HEK293 (cell line): ENCODE measurements around the gene SAXO2.

Experiments
- CTCF ChIA-PET: fragments of 350-600 bp; formaldehyde crosslinking; extraction: SDS; loops from one replicate; lab custom pipeline; 2021; ENCODE audit warnings: antibody characterized with exemption; lab: Yijun Ruan, JAX
- POLR2A ChIA-PET: fragments of 300-600 bp; formaldehyde crosslinking; extraction: SDS; loops from one replicate; lab custom pipeline; 2020; ENCODE audit warnings: antibody characterized with exemption, inconsistent platforms; lab: Yijun Ruan, JAX
- H3K27ac ChIP-seq: fragments of 200-500 bp; sonication (Bioruptor generic); 2 replicates; pipeline ENCODE4 v1.5.1; 2014; ENCODE audit warnings: low read depth, low read length, control low read depth, inconsistent platforms; ENCODE audit errors: extremely low read depth
- H3K36me3 ChIP-seq, 2 experiments: fragments of 200-500 bp in 1 of 2; sonication (Bioruptor generic) in 1 of 2; 1 replicate in 1 of 2; 2 replicates in 1 of 2; pipeline ENCODE4 v1.5.1; 2014 to 2017; ENCODE audit warnings: inconsistent platforms in 2 of 2, low read length in 2 of 2; ENCODE audit not compliant: control insufficient read depth in 2 of 2, insufficient read depth in 1 of 2
- H3K4me1 ChIP-seq: fragments of 200-500 bp; sonication (Bioruptor generic); 2 replicates; pipeline ENCODE4 v1.5.1; 2014; ENCODE audit warnings: mild to moderate bottlenecking, low read length, inconsistent platforms; ENCODE audit not compliant: control insufficient read depth, insufficient read depth
- H3K4me3 ChIP-seq: 2 replicates; pipeline ENCODE4 v1.5.1; 2011; ENCODE audit warnings: low read depth, mild to moderate bottlenecking, control low read depth, low read length, moderate library complexity
- H3K9me3 ChIP-seq: fragments of 200-500 bp; sonication (Bioruptor generic); 2 replicates; pipeline ENCODE4 v1.5.1; 2014; ENCODE audit warnings: low read depth, low read length, inconsistent platforms; ENCODE audit not compliant: control insufficient read depth, insufficient read depth
- BCL11A ChIP-seq: fragments of 450-650 bp; formaldehyde crosslinking; IDR thresholded peaks from 2 replicates; pipeline ENCODE4 v1.5.1; 2016; ENCODE audit warnings: low read depth, missing biosample characterization, missing genetic modification characterization
- GLIS1 ChIP-seq: fragments of 450-650 bp; formaldehyde crosslinking; IDR thresholded peaks from 2 replicates; pipeline ENCODE4 v1.5.1; 2016; ENCODE audit warnings: missing biosample characterization, missing genetic modification characterization
- KLF1 ChIP-seq: fragments of 450-650 bp; formaldehyde crosslinking; IDR thresholded peaks from 2 replicates; pipeline ENCODE4 v1.5.1; 2016; ENCODE audit warnings: missing biosample characterization, missing genetic modification characterization
- KLF10 ChIP-seq: fragments of 450-650 bp; IDR thresholded peaks from 2 replicates; pipeline ENCODE4 v1.5.1; 2018; ENCODE audit warnings: missing biosample characterization, mild to moderate bottlenecking, missing genetic modification characterization
- KLF16 ChIP-seq: fragments of 450-650 bp; formaldehyde crosslinking; IDR thresholded peaks from 2 replicates; pipeline ENCODE4 v1.5.1; 2017; ENCODE audit warnings: missing biosample characterization, missing genetic modification characterization
- PRDM1 ChIP-seq: fragments of 450-650 bp; formaldehyde crosslinking; IDR thresholded peaks from 2 replicates; pipeline ENCODE4; 2016; ENCODE audit warnings: missing biosample characterization, missing genetic modification characterization
- ZBTB17 ChIP-seq: fragments of 450-650 bp; formaldehyde crosslinking; IDR thresholded peaks from 2 replicates; pipeline ENCODE4 v1.5.1; 2016; ENCODE audit warnings: missing biosample characterization, missing genetic modification characterization
- ZBTB8A ChIP-seq: fragments of 450-650 bp; formaldehyde crosslinking; IDR thresholded peaks from 2 replicates; pipeline ENCODE4 v1.5.1; 2016; ENCODE audit warnings: missing biosample characterization, missing genetic modification characterization
- ZFP3 ChIP-seq: fragments of 450-650 bp; formaldehyde crosslinking; IDR thresholded peaks from 2 replicates; pipeline ENCODE4 v1.5.1; 2016; ENCODE audit warnings: low read depth, missing biosample characterization, missing genetic modification characterization
- ZFP41 ChIP-seq: fragments of 450-650 bp; formaldehyde crosslinking; IDR thresholded peaks from 2 replicates; pipeline ENCODE4 v1.5.1; 2016; ENCODE audit warnings: missing biosample characterization, missing genetic modification characterization, borderline replicate concordance
- ZNF174 ChIP-seq: fragments of 450-650 bp; formaldehyde crosslinking; IDR thresholded peaks from 2 replicates; pipeline ENCODE4 v1.5.0; 2017; ENCODE audit warnings: missing biosample characterization, mild to moderate bottlenecking, missing genetic modification characterization
- ZNF274 ChIP-seq, 2 experiments: fragments of 200-500 bp in 1 of 2; fragments of 450-650 bp in 1 of 2; sonication (Bioruptor generic) in 1 of 2; formaldehyde crosslinking in 1 of 2; IDR thresholded peaks; 2 replicates each; pipeline versions ENCODE4 v1.5.1 to v1.6.1; 2014 to 2016; ENCODE audit warnings: borderline replicate concordance in 1 of 2, inconsistent platforms in 1 of 2, low read length in 1 of 2, missing biosample characterization in 1 of 2, missing genetic modification characterization in 1 of 2
- ZNF426 ChIP-seq: fragments of 450-650 bp; formaldehyde crosslinking; IDR thresholded peaks from 2 replicates; pipeline ENCODE4 v1.5.1; 2017; ENCODE audit warnings: missing biosample characterization, missing genetic modification characterization, mild to moderate bottlenecking, inconsistent platforms, moderate library complexity
- ZNF433 ChIP-seq: fragments of 450-650 bp; formaldehyde crosslinking; IDR thresholded peaks from 2 replicates; pipeline ENCODE4 v1.5.1; 2016; ENCODE audit warnings: missing biosample characterization, missing genetic modification characterization, low read depth
- ZNF548 ChIP-seq: fragments of 450-650 bp; formaldehyde crosslinking; IDR thresholded peaks from 2 replicates; pipeline ENCODE4 v1.5.1; 2016; ENCODE audit warnings: missing biosample characterization, missing genetic modification characterization
- ZNF596 ChIP-seq: fragments of 450-650 bp; IDR thresholded peaks from 2 replicates; pipeline ENCODE4 v1.5.0; 2018; ENCODE audit warnings: missing biosample characterization, mild to moderate bottlenecking, missing genetic modification characterization, moderate library complexity
- ZNF624 ChIP-seq: fragments of 450-650 bp; formaldehyde crosslinking; IDR thresholded peaks from 2 replicates; pipeline ENCODE4 v1.5.1; 2017; ENCODE audit warnings: missing biosample characterization, missing genetic modification characterization
- ZNF791 ChIP-seq: fragments of 450-650 bp; formaldehyde crosslinking; IDR thresholded peaks from 2 replicates; pipeline ENCODE4 v1.5.1; 2016; ENCODE audit warnings: missing biosample characterization, missing genetic modification characterization
- ZNF792 ChIP-seq: fragments of 450-650 bp; formaldehyde crosslinking; IDR thresholded peaks from 2 replicates; pipeline ENCODE4 v1.5.1; 2016; ENCODE audit warnings: missing biosample characterization, missing genetic modification characterization
- TF ChIP-seq, protein P1 (sequence below): fragments of 450-650 bp; formaldehyde crosslinking; IDR thresholded peaks from 2 replicates; pipeline ENCODE4 v1.5.1; 2016; ENCODE audit warnings: missing biosample characterization, missing genetic modification characterization
- TF ChIP-seq, protein P2 (sequence below): fragments of 450-650 bp; formaldehyde crosslinking; IDR thresholded peaks from 2 replicates; pipeline ENCODE4 v1.5.1; 2016; ENCODE audit warnings: missing biosample characterization, missing genetic modification characterization
- TF ChIP-seq, protein P3 (sequence below): fragments of 450-650 bp; formaldehyde crosslinking; IDR thresholded peaks from 2 replicates; pipeline ENCODE4 v1.5.1; 2016; ENCODE audit warnings: missing biosample characterization, missing genetic modification characterization
- TF ChIP-seq, protein P4 (sequence below): fragments of 450-650 bp; formaldehyde crosslinking; IDR thresholded peaks from 2 replicates; pipeline ENCODE4 v1.5.1; 2016; ENCODE audit warnings: missing biosample characterization, missing genetic modification characterization

The SAXO2 gene

DNA sequence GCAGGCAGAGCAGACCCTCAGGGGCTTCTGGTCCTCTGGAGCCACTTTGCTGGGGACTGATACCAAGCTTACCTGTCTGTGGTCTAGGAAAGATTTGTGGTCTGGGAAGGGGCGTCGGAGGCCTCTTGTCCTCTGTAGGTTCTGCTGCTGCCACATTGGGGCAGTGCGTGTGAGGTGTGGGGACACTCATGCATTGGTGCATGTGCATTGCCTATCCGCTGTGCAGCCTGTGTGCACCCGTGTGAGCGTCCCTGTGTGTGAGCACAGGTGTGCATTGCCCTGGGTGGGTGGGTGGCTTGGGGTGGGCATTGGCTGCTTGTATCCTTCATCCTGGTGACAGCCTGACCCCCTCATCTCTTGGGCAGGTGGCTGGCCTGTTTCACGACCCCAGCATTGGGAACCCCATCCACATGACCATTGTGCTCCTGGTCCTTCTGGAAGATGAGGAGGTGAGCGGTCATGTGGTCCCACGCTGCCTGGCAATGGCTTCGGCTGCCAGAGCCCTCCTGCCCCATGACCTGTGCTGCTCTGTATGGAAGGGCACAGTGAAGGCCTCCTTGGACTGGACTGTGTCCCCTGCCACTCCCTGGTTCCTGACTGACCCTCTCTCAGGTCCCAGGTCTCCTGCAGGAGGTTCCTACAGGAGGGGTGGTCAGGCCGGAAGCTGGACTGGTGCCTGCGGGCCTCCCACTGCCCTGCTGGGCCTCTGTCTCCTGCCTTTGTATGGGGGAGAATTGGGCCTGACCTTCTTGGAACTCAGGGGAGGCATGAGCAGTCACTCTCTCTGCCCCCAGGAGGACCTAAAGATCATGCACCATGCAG lies 41.5 kb downstream of the SAXO2 start:
- ChIA-PET POLR2A (no interaction called here), CTCF (interaction anchor here (0.6 kb wide), 1 partner anchor 120 kb away, joined by 3 read pairs; no protein-coding TSS in a partner anchor)
- Histone ChIP-seq H3K36me3 (no peaks in the 10 kb centered on the region), H3K4me1 (no peaks in the 10 kb centered on the region), H3K9me3 (no peaks in the 10 kb centered on the region), H3K4me3 (no peak overlapping the region), H3K27ac (no peak overlapping the region)
- no peak for TF ChIP-seq ZNF433 (tag by site-specific recombination)
- no peak for TF ChIP-seq ZNF596 (tag by site-specific recombination)
- TF ChIP-seq PRDM1 (tag by site-specific recombination): no peak
- no peak for TF ChIP-seq ZNF792 (tag by site-specific recombination)
- TF ChIP-seq ZFP3 (tag by site-specific recombination): no peak
- TF ChIP-seq, protein P1, sequence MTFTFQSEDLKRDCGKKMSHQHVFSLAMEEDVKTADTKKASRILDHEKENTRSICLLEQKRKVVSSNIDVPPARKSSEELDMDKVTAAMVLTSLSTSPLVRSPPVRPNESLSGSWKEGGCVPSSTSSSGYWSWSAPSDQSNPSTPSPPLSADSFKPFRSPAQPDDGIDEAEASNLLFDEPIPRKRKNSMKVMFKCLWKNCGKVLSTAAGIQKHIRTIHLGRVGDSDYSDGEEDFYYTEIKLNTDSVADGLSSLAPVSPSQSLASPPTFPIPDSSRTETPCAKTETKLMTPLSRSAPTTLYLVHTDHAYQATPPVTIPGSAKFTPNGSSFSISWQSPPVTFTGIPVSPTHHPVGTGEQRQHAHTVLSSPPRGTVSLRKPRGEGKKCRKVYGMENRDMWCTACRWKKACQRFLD (tag by site-specific recombination): no peak
- no peak for TF ChIP-seq KLF16 (tag by site-specific recombination)
- TF ChIP-seq KLF1 (tag by site-specific recombination): no peak
- TF ChIP-seq ZNF426 (tag by site-specific recombination): no peak
- TF ChIP-seq ZNF548 (tag by site-specific recombination): no peak
- TF ChIP-seq, protein P2, sequence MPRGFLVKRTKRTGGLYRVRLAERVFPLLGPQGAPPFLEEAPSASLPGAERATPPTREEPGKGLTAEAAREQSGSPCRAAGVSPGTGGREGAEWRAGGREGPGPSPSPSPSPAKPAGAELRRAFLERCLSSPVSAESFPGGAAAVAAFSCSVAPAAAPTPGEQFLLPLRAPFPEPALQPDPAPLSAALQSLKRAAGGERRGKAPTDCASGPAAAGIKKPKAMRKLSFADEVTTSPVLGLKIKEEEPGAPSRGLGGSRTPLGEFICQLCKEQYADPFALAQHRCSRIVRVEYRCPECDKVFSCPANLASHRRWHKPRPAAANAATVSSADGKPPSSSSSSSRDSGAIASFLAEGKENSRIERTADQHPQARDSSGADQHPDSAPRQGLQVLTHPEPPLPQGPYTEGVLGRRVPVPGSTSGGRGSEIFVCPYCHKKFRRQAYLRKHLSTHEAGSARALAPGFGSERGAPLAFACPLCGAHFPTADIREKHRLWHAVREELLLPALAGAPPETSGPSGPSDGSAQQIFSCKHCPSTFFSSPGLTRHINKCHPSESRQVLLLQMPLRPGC (tag by site-specific recombination): no peak
- TF ChIP-seq, protein P3, sequence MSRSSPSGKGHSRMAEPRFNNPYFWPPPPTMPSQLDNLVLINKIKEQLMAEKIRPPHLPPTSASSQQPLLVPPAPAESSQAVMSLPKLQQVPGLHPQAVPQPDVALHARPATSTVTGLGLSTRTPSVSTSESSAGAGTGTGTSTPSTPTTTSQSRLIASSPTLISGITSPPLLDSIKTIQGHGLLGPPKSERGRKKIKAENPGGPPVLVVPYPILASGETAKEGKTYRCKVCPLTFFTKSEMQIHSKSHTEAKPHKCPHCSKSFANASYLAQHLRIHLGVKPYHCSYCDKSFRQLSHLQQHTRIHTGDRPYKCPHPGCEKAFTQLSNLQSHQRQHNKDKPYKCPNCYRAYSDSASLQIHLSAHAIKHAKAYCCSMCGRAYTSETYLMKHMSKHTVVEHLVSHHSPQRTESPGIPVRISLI (tag by site-specific recombination): no peak
- no peak for TF ChIP-seq ZNF791 (tag by site-specific recombination)
- TF ChIP-seq KLF10 (tag by site-specific recombination): no peak
- no peak for TF ChIP-seq ZFP41 (tag by site-specific recombination)
- TF ChIP-seq ZNF274 (IDR thresholded peaks at IDR 0.05; ENCODE audit: low read length): no peak
- TF ChIP-seq ZNF274 (tag by site-specific recombination; IDR thresholded peaks at IDR 0.05; ENCODE audit: borderline replicate concordance): no peak

DNA sequence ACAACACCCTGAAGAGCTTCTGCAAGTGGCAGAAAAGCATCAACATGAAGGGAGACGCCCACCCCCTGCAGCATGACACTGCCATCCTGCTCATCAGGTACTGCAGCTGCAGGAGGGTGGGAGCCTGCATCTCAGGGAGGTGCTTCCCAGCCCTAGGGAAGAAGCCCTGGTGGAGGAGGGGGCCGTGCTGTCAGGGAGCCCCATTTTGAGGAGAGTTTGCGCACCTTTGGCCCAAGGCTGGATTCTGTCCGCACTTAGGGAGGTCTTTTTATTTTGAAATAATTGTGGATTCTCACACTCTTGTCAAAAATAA lies 42.1 kb downstream of the SAXO2 start:
- ChIA-PET CTCF (no interaction called here), POLR2A (no interaction called here)
- H3K27ac ChIP-seq: no peak overlapping the region
- TF ChIP-seq BCL11A (tag by site-specific recombination) (no peak), ZNF624 (tag by site-specific recombination) (no peak), ZBTB8A (tag by site-specific recombination) (no peak), GLIS1 (tag by site-specific recombination) (no peak), ZBTB17 (tag by site-specific recombination) (no peak), ZNF174 (tag by site-specific recombination) (no peak)
- TF ChIP-seq, protein P4, sequence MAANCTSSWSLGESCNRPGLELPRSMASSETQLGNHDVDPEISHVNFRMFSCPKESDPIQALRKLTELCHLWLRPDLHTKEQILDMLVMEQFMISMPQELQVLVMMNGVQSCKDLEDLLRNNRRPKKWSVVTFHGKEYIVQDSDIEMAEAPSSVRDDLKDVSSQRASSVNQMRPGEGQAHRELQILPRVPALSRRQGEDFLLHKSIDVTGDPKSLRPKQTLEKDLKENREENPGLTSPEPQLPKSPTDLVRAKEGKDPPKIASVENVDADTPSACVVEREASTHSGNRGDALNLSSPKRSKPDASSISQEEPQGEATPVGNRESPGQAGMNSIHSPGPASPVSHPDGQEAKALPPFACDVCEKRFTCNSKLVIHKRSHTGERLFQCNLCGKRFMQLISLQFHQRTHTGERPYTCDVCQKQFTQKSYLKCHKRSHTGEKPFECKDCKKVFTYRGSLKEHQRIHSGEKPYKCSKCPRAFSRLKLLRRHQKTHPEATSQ (tag by site-specific recombination): no peak
- TF ChIP-seq, all 188 proteins: peak for 0
- H3K9me3 ChIP-seq: no peaks in the 10 kb centered on the region
- H3K4me1 ChIP-seq: no peaks in the 10 kb centered on the region
- no peak overlapping the region for H3K4me3 ChIP-seq
- no peaks in the 10 kb centered on the region for H3K36me3 ChIP-seq
